Measurements from ENCODE around the gene TBC1D5.
A peak's percentile ranks its signal among the peaks of the same experiment; 100 is the strongest.

TBC1D5 gene

GRCh38 chr3:17190353-17191078 is 551.9 kb downstream of the TBC1D5 start:
- DNase-seq (ENCODE audit: low read depth, low spot score): no peak
- in situ Hi-C loops (cut with HindIII; ENCODE audit: low sequenced_read_pairs): no loop called here
- H3K4me3 ChIP-seq (ENCODE audit: low read depth, low read length): no peak overlapping the region
- TF ChIP-seq, protein P1, sequence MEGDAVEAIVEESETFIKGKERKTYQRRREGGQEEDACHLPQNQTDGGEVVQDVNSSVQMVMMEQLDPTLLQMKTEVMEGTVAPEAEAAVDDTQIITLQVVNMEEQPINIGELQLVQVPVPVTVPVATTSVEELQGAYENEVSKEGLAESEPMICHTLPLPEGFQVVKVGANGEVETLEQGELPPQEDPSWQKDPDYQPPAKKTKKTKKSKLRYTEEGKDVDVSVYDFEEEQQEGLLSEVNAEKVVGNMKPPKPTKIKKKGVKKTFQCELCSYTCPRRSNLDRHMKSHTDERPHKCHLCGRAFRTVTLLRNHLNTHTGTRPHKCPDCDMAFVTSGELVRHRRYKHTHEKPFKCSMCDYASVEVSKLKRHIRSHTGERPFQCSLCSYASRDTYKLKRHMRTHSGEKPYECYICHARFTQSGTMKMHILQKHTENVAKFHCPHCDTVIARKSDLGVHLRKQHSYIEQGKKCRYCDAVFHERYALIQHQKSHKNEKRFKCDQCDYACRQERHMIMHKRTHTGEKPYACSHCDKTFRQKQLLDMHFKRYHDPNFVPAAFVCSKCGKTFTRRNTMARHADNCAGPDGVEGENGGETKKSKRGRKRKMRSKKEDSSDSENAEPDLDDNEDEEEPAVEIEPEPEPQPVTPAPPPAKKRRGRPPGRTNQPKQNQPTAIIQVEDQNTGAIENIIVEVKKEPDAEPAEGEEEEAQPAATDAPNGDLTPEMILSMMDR (IDR thresholded peaks at IDR 0.05; ENCODE audit: low read depth, low read length): no peak

- TF ChIP-seq, protein P1 (IDR thresholded peaks at IDR 0.05; ENCODE audit: low read depth, low read length): no peak
- in situ Hi-C loops (cut with HindIII; ENCODE audit: low sequenced_read_pairs): no loop called here
These were observed 554.1 kb downstream of the TBC1D5 start for GRCh38 chr3:17188378-17188777.

DNA sequence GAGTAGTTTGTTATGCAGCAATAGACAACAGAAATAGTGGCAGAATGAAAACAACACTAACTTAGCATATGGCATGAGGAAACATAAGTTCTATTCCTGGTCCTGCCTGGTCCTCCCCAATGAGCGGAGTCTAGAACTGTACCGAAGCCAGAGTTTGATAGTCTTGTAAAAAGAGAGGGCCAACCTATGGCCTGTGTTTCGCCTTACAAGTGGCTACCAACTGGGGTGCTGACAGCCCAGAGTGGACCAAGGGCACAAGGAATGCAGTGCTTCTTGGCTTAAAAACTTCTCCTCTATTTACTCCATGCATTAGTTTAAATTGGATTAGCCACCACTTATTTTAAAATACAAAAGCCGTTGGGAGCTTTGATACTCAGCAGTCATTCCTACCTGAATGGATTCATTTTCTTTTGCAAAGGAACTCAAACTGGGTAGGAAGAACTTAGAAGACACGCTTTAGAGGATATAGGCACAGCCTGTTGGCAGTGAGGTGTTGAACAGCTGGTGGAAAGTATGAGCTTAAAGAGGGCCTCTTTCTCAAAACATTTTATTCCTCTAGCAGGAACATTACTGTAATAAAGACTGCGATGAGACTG is 554.7 kb downstream of the TBC1D5 start:
- in situ Hi-C loops (cut with HindIII; ENCODE audit: low sequenced_read_pairs): no loop called here

More at GRCh38 chr3:17188378-17188777, 554.1 kb downstream of the TBC1D5 start:
- no peak overlapping the region for H3K4me3 ChIP-seq (ENCODE audit: low read depth, low read length)
- DNase-seq (ENCODE audit: low read depth, low spot score): no peak

DNA sequence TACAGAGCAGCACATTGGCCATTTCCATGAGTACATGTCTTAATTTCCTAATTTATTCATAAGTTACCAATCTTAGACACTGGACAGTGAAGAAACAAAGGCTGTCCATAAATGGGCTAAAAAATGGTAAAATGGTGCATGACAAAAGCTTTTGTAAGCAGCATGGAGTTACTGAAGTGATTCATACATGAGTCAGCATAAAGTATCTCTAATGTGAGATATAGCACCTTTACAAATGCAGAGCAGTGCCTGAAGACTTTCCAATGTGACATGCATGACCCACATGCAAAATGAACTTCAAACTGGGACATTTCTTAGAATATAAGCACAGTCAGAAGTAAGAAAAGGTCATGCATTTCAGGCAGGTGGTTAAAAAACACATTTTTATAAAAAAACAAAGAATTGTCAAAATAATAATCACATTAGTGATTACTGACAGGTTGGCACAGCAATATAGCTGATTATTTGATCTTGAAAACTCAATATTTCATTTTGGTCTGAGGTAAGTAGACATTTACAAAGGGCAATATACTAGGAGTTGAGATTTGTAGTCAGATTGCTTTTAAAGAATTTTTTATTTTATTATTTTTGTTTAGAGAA is 558.4 kb downstream of the TBC1D5 start:
- peak; percentile 60 for DNase-seq (ENCODE audit: low read depth, low spot score)
- TF ChIP-seq, protein P1 (IDR thresholded peaks at IDR 0.05; ENCODE audit: low read depth, low read length): no peak

More for the DNA sequence above, 554.7 kb downstream of the TBC1D5 start:
- TF ChIP-seq, protein P1 (IDR thresholded peaks at IDR 0.05; ENCODE audit: low read depth, low read length): no peak
- no peak for DNase-seq (ENCODE audit: low read depth, low spot score)
- no peak overlapping the region for H3K4me3 ChIP-seq (ENCODE audit: low read depth, low read length)

DNA sequence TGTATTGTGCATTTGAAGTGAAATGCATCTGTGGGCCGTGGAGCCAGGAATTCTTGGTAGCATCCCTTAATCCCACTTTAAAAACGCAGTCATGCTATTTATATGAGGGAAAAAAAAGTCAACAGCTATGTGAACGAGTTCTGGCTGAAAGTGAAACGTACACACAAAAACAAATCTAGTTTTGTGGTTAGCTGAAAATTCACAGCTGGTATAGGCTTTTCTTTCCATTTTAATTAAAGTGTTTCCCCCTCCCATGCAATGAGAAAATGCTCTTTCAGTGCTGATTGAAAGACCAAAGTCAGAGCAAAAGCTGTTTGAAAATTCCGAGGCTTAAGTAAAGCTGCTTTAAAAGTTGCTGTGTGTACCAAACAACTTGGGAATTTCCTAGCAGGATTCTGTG is 560.3 kb downstream of the TBC1D5 start:
- TF ChIP-seq, protein P1 (IDR thresholded peaks at IDR 0.05; ENCODE audit: low read depth, low read length): no peak
- in situ Hi-C loops (cut with HindIII; ENCODE audit: low sequenced_read_pairs): no loop called here
- H3K4me3 ChIP-seq (ENCODE audit: low read depth, low read length): no peak overlapping the region
- no peak for DNase-seq (ENCODE audit: low read depth, low spot score)

More for the DNA sequence above, 558.4 kb downstream of the TBC1D5 start:
- H3K4me3 ChIP-seq (ENCODE audit: low read depth, low read length): no peak overlapping the region
- in situ Hi-C loops (cut with HindIII; ENCODE audit: low sequenced_read_pairs): no loop called here

- DNase-seq (ENCODE audit: low read depth, low spot score): no peak
- H3K4me3 ChIP-seq (ENCODE audit: low read depth, low read length): no peak overlapping the region
- in situ Hi-C loops (cut with HindIII; ENCODE audit: low sequenced_read_pairs): no loop called here
- TF ChIP-seq, protein P1 (IDR thresholded peaks at IDR 0.05; ENCODE audit: low read depth, low read length): no peak
These were observed 561.0 kb downstream of the TBC1D5 start for GRCh38 chr3:17181413-17181907.
